Measurements from ENCODE around the gene CLINT1. TPM values are rescaled to one million over a fixed set of nuclear protein-coding genes. Genes with fewer than 3 reads are reported as not detected.
A peak's percentile ranks its signal among the peaks of the same experiment; 100 is the strongest.

Gene CLINT1
- total RNA-seq, 1 experiment from 2014 or later, result 69.2 TPM

GRCh38 chr5:157859227-157859575 is 256 bp upstream of the CLINT1 start:
- H3K79me2 ChIP-seq (ENCODE audit: insufficient read depth, low read length), result peaks cover 47% of the 10 kb centered on the region
- no peaks in the 10 kb centered on the region for H3K9me2 ChIP-seq (ENCODE audit: insufficient read depth)
- POLR2A ChIA-PET, result interaction anchor here (0.6 to 1.1 kb wide), 2 partner anchors 55 to 598 kb away, joined by 3 to 4 read pairs; no protein-coding TSS in a partner anchor
- H3K4me2 ChIP-seq (ENCODE audit: low read length), result peak overlapping the region; percentile 80
- H4K20me1 ChIP-seq (ENCODE audit: insufficient read depth), result peaks cover 10% of the 10 kb centered on the region; the same call in 1 of the 2 replicates
- CTCF ChIA-PET, result interaction anchor here (0.6 to 1.4 kb wide), 4 partner anchors 13 to 90 kb away, joined by 3 to 4 read pairs (median 4); no protein-coding TSS in a partner anchor
- peak overlapping the region; percentile 91 for H2AFZ ChIP-seq (ENCODE audit: low read depth, low read length, poor library complexity, severe bottlenecking)
- no peaks in the 10 kb centered on the region for H3K36me3 ChIP-seq (ENCODE audit: control insufficient read depth in 1 of 2, insufficient read depth in 2 of 2, low read length in 2 of 2)
- BruUV-seq (replicated peaks), result no TSS peak
- no peak for DNase-seq (ENCODE audit: low read depth, low spot score)
- H3K9me3 ChIP-seq (ENCODE audit: control insufficient read depth in 1 of 2, insufficient read depth in 1 of 2, low read depth in 1 of 2, low read length in 2 of 2), result no peaks in the 10 kb centered on the region
- H3K27me3 ChIP-seq (ENCODE audit: insufficient read depth, low read length), result no peaks in the 10 kb centered on the region
- H3K4me1 ChIP-seq (ENCODE audit: control insufficient read depth in 1 of 2, insufficient read depth in 2 of 2, low read length in 2 of 2), result peaks cover 3 to 14% of the 10 kb centered on the region in 2 experiments; a peak in 3 of 4 replicates
- no peak overlapping the region for H3K27ac ChIP-seq (ENCODE audit: low read depth, low read length)
- TF ChIP-seq MAX (IDR thresholded peaks at IDR 0.05) (no peak), YY1 (IDR thresholded peaks at IDR 0.05; ENCODE audit: extremely low read depth, insufficient replicate concordance, low read depth, low read length) (no peak), SRF (IDR thresholded peaks at IDR 0.05; ENCODE audit: low read depth) (no peak), ZNF274 (IDR thresholded peaks at IDR 0.05; ENCODE audit: low read depth, low read length) (no peak), SP1 (IDR thresholded peaks at IDR 0.05; ENCODE audit: low read depth) (no peak), ZFX (IDR thresholded peaks at IDR 0.05) (no peak), POLR2AphosphoS5 (IDR thresholded peaks at IDR 0.05; ENCODE audit: low read depth, low read length) (no peak), ZBTB33 (IDR thresholded peaks at IDR 0.05; ENCODE audit: extremely low read depth, insufficient replicate concordance, low read length) (no peak), POLR2A (IDR thresholded peaks at IDR 0.05; ENCODE audit: borderline replicate concordance, extremely low read depth, insufficient read depth, insufficient read length) (no peak), ELF1 (IDR thresholded peaks at IDR 0.05; ENCODE audit: borderline replicate concordance, low read depth) (no peak), JUND (IDR thresholded peaks at IDR 0.05) (no peak)
- H3K4me3 ChIP-seq (replicated peaks in 1 of 2; ENCODE audit: low read depth in 1 of 2, low read length in 2 of 2), result peak overlapping the region; percentile 82 to 99
- intact Hi-C loops (cut with micrococcal nuclease), result no loop called here
- peak overlapping the region; percentile 83 for H3K9ac ChIP-seq (ENCODE audit: low read length)
- ATAC-seq, result peak; percentile 9
- RAD21 ChIA-PET (ENCODE audit: low non-redundant PET in 1 of 2, low total read pairs in 2 of 2, uncharacterized antibody in 2 of 2, unreplicated experiment in 2 of 2), result no interaction called here

Measured in HCT116 (cell line).